HG03025 (cell line): ENCODE data around the gene RASAL2.
"Not testable (repeated sequence)": the region's sequence is repeated elsewhere in the genome, so short reads cannot be mapped to it uniquely, and the experiment has no call there.

Experiments
- ATAC-seq: cut with Tn5 transposase; IDR thresholded peaks from one replicate; pipeline ENCODE4 v1.9.1; 2021; ENCODE audit warnings: mild to moderate bottlenecking, moderate library complexity; ENCODE audit not compliant: unreplicated experiment, low FRiP score

The RASAL2 gene

GRCh38 chr1:178218550-178218949, 124.6 kb downstream of the RASAL2 start:
- ATAC-seq, result no peak

- ATAC-seq, result no peak
Observed at GRCh38 chr1:178220094-178220493, 126.2 kb downstream of the RASAL2 start.

GRCh38 chr1:178223289-178223688, 129.4 kb downstream of the RASAL2 start:
- ATAC-seq, result no peak

DNA sequence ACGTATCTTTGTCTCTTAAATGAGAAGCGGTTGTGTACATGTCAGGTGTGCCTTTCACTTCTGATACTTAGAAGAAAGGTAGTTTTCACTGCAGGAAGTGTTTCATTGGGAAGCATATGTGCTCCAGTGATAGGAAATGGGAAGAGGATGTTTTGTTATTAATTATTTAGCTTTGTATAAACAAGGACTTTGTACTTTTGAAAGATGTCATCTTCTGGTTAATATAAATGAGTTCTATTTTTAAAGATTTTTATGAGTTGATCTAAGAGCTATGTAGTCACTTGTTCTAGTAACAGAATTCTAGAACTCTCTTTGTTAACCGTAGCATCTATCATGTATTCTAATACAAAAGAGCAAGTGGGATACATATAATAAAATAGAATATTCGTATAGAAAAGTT, 130.5 kb downstream of the RASAL2 start:
- no peak for ATAC-seq

DNA sequence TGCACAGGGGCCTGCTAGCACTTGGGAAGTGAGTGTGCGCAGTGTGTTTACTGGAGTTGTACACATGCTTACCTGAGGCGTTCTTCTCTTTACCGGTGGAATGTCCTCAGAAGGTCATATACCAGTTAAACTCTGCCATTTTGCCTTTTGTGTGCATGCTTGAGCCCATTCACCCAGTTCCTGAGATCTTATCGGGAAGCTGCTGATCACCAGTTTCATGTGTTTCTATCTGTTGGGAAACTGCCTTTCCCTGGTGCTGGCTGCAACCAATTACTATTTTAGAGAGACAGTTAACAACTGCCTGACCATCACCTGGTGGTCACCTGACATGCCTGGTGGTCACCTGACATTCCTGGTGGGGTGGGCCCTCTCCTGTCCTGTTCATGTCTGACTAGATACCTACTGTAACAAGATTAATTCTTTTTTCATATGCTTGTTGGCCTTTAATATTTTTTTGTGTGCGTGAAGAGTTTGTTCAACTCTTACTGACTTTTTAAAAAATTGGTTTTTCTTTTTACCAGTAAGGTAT, 137.0 kb downstream of the RASAL2 start:
- no peak for ATAC-seq

DNA sequence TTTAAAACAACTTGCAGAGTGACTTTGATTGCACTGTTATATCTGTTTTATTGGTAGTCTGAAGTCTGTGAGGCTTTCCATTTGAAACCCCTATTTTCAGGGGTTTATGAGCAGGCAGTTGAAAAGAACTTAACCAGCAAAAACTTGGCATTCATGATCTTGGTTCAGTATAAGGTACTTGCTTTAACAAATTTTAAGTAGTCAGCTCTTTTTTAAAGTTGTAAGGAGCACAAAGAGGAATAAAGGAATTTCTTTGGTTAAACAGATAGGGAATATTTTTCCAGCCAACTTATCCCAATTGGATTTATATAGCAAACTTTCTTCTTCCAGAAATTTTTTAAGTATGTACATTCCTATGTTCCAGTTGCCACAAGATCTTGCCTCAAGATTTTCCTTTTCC, 138.2 kb downstream of the RASAL2 start:
- ATAC-seq, result no peak

DNA sequence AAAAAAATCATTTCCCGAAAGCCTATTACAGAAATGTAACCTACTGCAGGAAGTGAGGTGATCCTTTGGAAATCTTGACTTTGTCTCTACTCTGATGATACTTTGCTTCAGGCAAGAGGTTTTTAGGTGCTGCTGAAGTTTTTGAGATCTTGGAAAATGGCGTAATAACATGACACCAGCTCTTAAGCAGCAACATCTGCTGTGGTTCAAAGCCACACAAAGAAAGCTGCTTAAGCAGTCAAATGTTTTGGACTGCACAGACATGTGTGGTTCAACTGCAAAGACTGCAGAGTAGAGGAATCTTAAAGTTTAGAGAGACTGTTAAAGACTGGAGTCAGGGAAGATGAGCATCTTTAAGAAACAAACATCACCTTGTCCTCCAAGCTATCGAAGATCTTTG, 139.0 kb downstream of the RASAL2 start:
- ATAC-seq, result no peak

GRCh38 chr1:178237121-178237520, 143.2 kb downstream of the RASAL2 start:
- no peak for ATAC-seq

GRCh38 chr1:178238722-178239510, 145.0 kb downstream of the RASAL2 start:
- ATAC-seq, result no peak

DNA sequence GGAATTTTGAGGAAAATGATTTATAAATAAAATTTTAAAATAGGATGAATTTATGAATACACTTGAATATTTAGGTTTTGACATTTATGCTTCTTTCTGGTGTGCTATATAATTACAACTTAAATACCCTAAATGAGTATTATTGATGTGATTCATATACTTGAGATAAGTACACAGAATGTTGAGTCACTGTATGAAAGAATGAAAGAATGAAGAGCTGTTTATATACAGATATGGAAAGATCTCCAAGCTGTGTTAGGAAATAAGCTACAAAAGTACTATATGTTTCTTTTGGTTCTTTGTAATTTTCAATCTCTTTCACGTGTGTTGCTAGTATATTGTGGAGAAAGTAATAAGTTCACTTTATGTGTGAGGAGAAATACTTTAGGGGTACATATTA, 147.2 kb downstream of the RASAL2 start:
- ATAC-seq, result no peak

DNA sequence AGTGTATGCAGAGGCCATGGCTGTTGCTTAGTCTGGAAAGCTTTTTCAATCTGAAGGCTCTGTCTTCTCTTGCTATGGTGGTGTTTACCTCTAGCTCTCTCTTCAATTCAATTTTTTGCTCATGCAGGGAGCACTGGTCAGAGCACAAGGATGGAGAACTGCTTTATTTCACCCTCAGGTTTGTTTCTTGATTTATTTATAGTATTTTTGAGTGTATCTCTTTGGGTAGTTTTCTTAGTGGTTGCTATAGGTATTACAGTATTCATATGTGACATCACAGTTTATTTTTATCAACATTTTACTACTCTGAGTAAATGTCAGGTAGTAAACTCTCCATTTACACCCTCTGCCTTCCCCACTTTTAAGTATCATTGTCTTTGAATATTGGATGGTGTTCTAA, 147.9 kb downstream of the RASAL2 start:
- no peak for ATAC-seq

DNA sequence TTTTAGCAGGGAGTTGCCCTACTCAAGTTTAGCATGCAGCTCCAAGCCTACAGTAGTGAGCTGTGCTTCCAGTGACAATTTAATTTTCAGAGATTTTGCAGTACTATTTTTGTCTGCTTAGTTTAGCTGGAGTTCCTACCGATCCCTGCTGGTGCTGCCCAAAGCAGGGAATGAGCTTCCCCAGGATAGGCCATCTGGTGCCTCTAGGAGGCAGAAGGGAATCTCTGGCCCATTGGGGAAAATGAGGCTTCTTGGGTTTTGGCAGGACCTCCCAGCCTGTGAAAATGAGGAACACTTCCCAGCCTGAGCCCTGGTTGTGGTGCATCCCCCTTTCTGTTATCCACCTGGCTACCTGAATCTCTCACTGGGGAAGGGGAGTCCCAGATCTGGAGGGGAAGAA, 149.2 kb downstream of the RASAL2 start:
- ATAC-seq, result no peak

GRCh38 chr1:178243890-178244289, 150.0 kb downstream of the RASAL2 start:
- ATAC-seq, result no peak

GRCh38 chr1:178248284-178248683, 154.4 kb downstream of the RASAL2 start:
- not testable (repeated sequence) for ATAC-seq

DNA sequence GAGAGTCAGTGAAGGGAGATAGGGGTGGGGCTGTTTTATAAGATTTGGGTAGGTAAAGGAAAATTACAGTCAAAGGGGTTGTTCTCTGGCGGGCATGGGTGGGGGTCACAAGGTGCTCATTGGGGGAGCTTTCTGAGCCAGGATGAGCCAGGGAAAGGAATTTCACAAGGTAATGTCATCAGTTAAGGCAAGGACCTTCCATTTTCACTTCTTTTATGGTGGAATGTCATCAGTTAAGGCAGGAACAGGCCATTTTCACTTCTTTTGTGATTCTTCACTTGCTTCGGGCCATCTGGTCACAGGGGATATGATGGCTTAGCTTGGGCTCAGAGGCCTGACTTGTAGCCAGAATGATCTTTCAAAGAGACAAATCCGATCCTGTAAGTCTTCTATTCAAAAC, 159.7 kb downstream of the RASAL2 start:
- ATAC-seq, result not testable (repeated sequence)

DNA sequence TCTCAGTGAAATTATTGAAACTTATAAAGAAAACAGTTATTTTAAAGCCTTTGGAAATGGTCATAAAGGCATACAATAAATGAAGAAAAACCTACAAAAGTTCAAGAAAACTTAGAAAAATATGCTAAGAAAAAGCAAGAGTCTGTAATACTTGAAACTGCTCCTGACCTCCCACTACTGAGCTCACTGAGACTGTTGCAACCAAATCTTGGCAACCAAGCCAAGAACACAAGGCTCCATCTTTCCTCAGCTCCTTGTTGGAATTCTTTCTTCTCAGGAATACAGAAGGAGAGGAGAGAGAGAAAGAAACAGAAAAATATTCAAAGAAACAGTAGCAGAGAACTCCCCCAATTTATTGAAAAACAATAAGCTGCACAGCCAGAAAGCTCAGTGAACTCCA, 160.5 kb downstream of the RASAL2 start:
- ATAC-seq, result no peak

DNA sequence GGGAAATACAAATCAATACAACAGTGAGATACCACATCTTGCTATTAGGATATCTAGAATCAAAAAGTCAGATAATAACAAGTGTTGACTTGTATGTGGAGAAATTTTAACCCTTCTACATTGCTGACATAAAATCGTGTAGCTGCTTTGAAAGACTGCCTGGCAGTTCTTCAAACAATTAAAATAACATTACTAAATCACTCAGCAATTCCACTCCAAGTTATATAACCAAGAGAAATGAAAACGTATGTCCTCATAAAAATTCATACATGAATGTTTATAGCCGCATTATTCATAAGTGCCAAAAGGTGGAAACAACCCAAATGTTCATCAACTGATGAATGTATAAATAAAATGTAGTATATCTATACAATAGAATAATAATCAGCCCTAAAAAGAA, 164.6 kb downstream of the RASAL2 start:
- no peak for ATAC-seq

DNA sequence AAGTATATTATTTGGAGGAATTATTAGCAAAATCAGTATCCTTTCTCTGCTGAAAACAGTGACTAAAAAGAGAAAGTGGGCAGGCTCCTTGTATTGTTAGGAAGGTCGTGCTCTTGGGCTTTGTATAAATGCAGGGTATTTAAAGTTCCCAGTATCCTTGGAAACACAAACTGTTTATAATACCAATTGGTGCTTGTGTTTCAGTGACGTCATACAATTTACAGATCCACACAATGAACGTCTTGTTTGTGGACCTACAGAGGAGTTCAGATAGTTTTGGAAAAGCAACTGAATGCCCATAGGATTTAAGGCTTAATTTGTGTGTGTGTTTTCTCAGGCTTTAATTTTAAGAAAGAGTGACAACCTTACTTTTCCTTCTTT, 168.2 kb downstream of the RASAL2 start:
- ATAC-seq, result no peak

DNA sequence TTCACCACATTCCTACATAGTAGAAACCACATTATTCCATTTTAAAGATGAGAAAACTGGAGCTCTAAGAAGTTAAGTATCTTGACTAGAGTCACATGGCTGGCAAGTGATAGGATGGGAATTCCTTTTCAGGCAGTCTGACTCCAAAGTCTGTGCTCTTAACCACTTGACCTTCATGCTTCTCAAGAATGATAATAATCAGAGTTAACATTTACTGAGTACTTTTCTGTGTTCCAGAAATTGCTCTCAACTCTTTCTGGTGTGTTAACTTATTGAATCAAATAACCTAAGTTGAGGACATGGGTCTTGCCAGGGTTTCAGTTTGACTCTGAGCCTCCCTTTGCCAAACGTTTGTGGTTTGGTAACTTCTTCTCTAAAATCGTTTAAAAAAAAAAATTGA, 169.4 kb downstream of the RASAL2 start:
- no peak for ATAC-seq

- no peak for ATAC-seq
Observed at GRCh38 chr1:178266113-178266512, 172.2 kb downstream of the RASAL2 start.

DNA sequence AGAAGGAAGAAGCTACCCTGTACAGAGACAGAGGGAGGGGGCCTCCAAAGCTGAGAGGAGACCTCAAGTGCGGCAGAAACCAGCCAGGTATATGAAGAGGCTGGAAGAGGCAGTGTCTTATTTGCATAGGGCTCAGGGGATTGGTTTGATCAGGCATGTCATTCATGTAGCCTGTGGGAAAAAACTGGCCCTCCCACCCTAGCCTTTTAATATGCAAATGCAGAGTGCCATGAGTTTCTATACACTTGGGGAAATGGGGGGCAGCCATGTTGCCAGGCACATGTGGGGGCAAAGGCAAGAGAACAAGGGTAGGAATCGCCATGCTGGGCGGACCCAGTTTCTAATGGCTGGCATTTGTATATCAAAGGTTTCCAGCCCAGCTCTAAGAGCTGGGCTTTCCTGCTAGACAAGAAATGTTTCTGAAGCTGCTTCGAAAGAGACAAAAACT, 172.7 kb downstream of the RASAL2 start:
- ATAC-seq, result no peak

GRCh38 chr1:178267646-178268094, 173.8 kb downstream of the RASAL2 start:
- no peak for ATAC-seq
